COR-L47 (cell line): ENCODE results near the gene ABCC3.
"Not testable (repeated sequence)": the region's sequence is repeated elsewhere in the genome, so short reads cannot be mapped to it uniquely, and the experiment has no call there.

ENCODE experiments used
- DNase-seq: peaks from one replicate; lab custom pipeline; 2025; lab: John Stamatoyannopoulos, UW

Gene ABCC3

GRCh38 chr17:50707289-50708049 is 72.8 kb downstream of the ABCC3 start, which contains the start of gene ANKRD40:
ANKRD40 (minus strand) TSS chr17:50707914; CDS start chr17:50707654, 260 bp downstream.
- DNase-seq: peak; percentile 85

- DNase-seq: peak; percentile 20
These were observed 73.6 kb downstream of the ABCC3 start for GRCh38 chr17:50708050-50709000.

- DNase-seq: not testable (repeated sequence)
These were observed 74.4 kb downstream of the ABCC3 start for GRCh38 chr17:50709053-50709452.

- DNase-seq: no peak
These were observed 75.3 kb downstream of the ABCC3 start for GRCh38 chr17:50710025-50710424.

- DNase-seq: no peak
These were observed 76.0 kb downstream of the ABCC3 start for GRCh38 chr17:50710650-50711049.

- DNase-seq: no peak
These were observed 78.0 kb downstream of the ABCC3 start for GRCh38 chr17:50712641-50713040.

GRCh38 chr17:50715471-50715870 is 80.8 kb downstream of the ABCC3 start:
- DNase-seq: no peak

GRCh38 chr17:50719144-50719923 is 84.7 kb downstream of the ABCC3 start, which contains the start of gene LUC7L3:
LUC7L3 (plus strand) TSS chr17:50719603; CDS start chr17:50719733, 130 bp downstream.
- peak; percentile 88 for DNase-seq

GRCh38 chr17:50719924-50720794 is 85.5 kb downstream of the ABCC3 start:
- peak; percentile 63 for DNase-seq

GRCh38 chr17:50721194-50722010 is 86.7 kb downstream of the ABCC3 start:
- DNase-seq: no peak

GRCh38 chr17:50722746-50723145 is 88.1 kb downstream of the ABCC3 start:
- DNase-seq: no peak

GRCh38 chr17:50724622-50725021 is 89.9 kb downstream of the ABCC3 start:
- DNase-seq: not testable (repeated sequence)

- DNase-seq: no peak
These were observed 91.3 kb downstream of the ABCC3 start for GRCh38 chr17:50725769-50726655.

GRCh38 chr17:50728112-50728429 is 93.4 kb downstream of the ABCC3 start:
- no peak for DNase-seq

GRCh38 chr17:50728881-50729765 is 94.4 kb downstream of the ABCC3 start:
- DNase-seq: no peak

GRCh38 chr17:50731575-50732460 is 97.1 kb downstream of the ABCC3 start:
- no peak for DNase-seq

GRCh38 chr17:50735287-50735686 is 100.6 kb downstream of the ABCC3 start:
- no peak for DNase-seq
